GM21529 (cell line): Measurements from ENCODE around the gene TUBA3C.
"Not testable (repeated sequence)": the region's sequence is repeated elsewhere in the genome, so short reads cannot be mapped to it uniquely, and the experiment has no call there.

ENCODE experiments used
- ATAC-seq: cut with Tn5 transposase; IDR thresholded peaks from one replicate; pipeline ENCODE4 v1.9.1; 2021; ENCODE audit not compliant: unreplicated experiment

TUBA3C gene

DNA sequence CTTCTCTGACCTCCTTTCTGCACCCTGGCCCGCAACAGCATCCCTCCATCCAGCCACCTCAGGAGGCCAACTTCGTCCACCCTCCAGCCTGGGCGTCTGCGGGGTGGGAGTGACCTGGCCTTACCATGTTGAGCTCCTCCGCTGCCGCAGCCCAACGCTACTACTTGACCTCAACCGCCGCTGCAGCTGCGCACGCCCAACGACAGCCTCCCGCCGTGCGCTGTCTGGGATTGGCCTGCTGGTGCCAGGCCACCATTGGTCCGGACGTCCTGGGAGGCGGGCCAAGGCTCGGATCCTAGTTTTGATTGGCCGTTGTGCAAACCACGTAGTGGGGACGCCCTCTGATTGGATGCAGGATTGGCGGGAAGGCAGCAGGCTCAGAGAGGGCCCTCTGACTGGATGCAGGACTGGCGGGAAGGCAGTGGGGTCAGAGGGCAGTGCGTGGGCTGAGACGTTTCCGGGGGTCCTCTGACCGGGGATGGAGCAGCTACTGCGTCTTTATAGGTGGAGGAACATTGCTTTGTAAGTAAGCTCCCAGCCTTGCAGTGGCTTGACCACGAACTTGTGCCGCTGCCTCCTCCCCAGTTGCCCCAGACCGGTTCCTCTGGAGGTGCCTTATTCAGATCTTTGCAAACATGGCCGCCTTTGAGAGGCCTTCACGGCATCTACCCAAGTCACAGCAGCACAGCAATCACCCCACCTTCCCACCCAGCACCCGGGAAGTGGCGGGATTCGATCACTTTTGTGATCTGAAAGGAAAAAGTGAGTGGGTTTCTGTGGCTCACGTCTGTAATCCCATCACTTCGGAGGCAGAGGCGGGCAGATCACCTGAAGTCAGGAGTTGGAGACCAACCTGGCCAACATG lies at the start of gene TUBA3C:
TUBA3C (minus strand) TSS at position 204 of the 865 bp plus-strand sequence; CDS start at position 127, 77 bp downstream.
- no peak for ATAC-seq

DNA sequence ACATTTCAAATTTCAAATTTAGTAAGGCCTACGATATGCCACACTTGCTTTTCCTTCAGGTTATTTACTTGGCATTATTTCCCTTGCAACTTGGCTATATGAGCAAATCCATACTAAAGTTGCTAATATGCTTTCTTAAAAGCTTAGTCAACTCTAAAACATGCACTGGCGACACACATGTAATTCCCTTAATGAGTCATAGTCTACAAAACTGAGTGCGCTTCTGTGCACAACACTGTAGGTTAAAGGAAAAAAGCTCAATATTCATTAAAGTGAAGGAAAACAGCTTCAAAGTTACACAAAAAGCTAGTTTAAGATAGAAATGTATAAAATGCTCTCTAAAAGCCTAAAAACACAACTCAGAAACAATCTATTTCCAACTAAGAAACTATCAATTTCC lies 25.8 kb upstream of the TUBA3C start:
- not testable (repeated sequence) for ATAC-seq

GRCh38 chr13:19192622-19193021 lies 11.0 kb upstream of the TUBA3C start:
- ATAC-seq: not testable (repeated sequence)

GRCh38 chr13:19189911-19190310 lies 8.3 kb upstream of the TUBA3C start:
- not testable (repeated sequence) for ATAC-seq

- ATAC-seq: not testable (repeated sequence)
Observed at GRCh38 chr13:19189368-19189767, 7.7 kb upstream of the TUBA3C start.

GRCh38 chr13:19185865-19186645 lies 4.4 kb upstream of the TUBA3C start:
- ATAC-seq: no peak

GRCh38 chr13:19185086-19185864 lies 3.7 kb upstream of the TUBA3C start:
- no peak for ATAC-seq

GRCh38 chr13:19184176-19184575 lies 2.6 kb upstream of the TUBA3C start:
- ATAC-seq: no peak

DNA sequence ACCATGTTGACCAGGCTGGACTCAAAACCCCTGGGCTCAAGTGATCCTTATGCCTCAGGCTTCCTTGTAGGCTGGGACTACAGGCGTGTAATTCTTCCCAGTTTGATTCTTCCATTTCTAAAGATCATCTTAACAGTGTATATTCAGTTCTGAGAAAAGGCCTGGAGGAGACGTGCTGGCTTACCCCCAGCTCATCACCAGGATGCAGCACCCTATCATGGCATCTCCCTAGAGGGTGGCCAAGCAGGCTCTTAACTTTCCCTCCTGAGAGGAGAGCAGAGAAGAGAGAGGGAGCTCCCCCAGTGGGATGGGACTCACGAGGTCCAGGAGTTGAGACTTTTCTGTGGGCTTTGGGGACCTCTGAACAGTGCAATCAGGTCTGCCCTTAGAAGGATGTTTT lies 2.1 kb upstream of the TUBA3C start:
- no peak for ATAC-seq

DNA sequence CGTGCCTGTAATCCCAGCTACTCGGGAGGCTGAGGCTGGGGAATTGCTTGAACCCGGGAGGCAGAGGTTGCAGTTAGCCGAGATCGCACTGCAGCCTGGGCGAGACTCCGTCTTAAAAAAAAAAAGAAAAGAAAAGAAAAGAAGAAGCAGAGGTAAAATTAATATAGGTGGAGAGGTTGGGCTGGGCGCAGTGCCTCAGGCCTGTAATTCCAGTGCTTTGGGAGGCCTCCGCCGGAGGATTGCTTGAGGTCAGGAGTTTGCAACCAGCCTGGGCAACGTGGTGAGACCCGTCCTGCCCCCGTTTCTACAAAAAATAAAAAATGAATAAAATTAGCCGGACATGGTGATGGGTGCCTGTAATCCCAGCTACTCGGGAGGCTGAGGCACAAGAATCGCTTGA lies 912 bp upstream of the TUBA3C start:
- no peak for ATAC-seq

DNA sequence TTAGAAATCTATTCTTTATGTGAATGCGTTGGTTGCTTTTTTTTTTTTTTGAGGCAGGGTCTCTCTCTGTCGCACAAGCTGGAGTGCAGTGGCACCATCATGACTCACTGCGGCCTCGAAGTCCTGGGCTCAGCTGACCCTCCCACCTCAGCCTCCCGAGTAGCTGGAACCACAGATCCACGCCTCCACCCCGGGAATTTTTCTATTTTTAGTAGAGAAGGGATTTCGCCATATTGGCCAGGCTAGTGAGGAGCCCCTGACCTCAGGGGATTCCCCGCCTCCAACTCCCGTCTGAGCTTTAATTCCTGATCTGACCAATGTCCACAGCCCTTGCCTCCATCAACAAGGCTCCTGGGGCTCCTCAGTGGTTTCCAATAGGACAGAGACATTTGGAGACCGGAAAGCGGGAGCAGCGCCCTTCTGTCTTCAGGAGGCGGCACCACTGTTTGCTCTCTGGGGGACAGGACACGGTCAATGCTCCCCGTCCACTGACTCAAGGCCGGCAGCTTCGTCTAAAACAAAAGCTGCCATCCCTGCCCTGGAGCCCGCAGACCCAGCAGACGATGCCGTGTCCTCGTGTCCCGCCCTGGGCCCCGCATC lies 503 bp downstream of the TUBA3C start:
- ATAC-seq: no peak

DNA sequence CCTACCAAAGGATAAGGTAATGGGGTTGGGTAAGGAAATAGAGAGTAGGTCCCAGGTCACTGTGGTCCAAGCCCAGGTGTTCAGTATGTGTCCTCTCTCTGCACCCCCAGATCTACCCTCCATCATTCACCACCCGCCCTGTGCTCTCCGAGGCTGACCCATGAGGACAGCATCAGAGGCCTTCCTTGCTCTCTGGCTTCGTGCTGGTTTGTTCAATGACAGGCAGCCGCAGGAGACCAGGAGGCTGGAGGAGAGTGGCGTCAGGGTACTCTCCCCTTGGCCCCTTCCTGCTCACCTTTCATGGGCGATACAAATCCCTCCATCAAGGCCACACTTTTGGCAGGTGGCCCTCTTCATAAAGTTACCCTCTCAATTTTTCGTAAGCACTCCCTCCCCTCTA lies 1.7 kb downstream of the TUBA3C start:
- ATAC-seq: no peak

- no peak for ATAC-seq
Observed at GRCh38 chr13:19178901-19179593, 2.6 kb downstream of the TUBA3C start.

GRCh38 chr13:19176981-19177776 lies 4.4 kb downstream of the TUBA3C start:
- not testable (repeated sequence) for ATAC-seq

GRCh38 chr13:19173752-19174151 lies 7.9 kb downstream of the TUBA3C start:
- no peak for ATAC-seq

DNA sequence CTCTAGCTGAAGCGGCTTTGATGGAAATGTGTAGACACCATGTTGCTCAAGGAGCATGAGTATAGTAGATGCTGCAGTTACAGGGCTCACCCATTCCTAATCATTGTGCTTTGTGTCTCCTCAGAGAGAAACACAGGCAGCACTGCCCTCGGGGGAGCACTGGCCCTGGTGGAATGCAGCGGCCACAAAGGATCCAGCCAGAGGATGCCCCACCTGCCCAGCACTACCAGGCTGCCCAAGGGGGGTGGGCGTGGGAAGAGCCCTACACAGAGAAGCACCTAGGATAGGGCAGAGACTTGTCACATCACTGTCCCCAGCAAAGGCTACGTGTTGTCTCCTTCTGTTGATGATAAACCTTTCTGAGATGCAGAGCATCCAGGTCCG lies 9.0 kb downstream of the TUBA3C start:
- ATAC-seq: no peak

DNA sequence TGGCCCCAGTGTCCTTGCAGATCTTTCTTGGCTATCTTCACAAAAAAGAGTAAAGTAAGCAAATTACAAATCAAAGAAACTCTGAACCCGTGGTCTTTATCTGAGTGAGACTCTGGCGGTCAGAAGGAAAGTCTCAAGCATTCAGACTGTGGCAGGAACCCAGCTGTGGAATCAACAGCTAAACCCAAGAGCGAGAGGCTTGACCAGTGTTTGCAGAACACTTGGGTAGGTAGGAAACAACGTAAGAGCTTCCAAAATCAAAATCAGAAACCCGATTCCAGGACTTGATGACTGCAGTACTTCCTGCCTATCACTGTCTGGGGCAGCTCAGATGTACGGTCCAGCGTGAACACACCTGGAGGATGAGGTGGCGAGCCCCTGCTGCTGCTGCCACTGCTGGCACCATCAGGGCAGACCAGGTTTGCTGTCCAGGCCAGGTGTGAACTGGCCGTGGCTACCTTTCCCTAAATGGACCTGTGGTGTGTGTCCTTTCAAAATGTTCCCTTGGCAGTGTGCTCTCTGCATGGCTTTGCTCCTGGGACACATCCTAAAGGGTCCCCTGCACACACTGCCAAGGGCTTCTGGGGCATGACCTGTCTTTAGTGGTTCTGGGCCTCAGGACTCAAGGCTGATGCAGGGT lies 9.5 kb downstream of the TUBA3C start:
- no peak for ATAC-seq

- ATAC-seq: no peak
Observed at GRCh38 chr13:19171563-19171962, 10.1 kb downstream of the TUBA3C start.

DNA sequence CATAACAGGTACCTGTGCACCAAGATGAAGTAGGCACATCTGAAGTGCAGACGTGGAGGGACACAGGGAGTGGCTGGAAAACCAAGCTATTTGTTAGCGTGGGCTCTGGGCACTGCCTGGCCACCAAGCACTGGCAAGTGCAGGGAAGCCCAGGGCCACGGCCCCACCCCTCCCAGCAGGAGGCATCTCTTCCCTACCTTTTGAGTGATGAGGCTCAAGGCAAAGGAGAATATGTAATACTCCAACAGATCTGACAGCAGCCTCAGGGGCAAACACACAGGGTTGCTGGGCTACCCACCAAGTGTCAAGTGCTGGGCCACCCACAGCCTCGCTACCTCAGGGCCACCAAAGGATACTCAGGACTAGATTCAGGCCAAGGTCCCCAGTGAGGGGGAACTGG lies 11.6 kb downstream of the TUBA3C start:
- no peak for ATAC-seq
